Stimulated activated CD4-positive, alpha-beta T cell treated with anti-CD3 and anti-CD28 coated beads, Interleukin-1b, Interleukin-23, amount 100 ng/mL, for 1 hour (primary cell): Measurements from ENCODE around the gene STRADA.
A peak's percentile ranks its signal among the peaks of the same experiment; 100 is the strongest.

Source experiments
- DNase-seq, 2 donors: peaks; one replicate each; pipeline ENCODE4 v3.0.0-alpha.2; 2020; ENCODE audit warnings: low read depth in 2 of 2

The STRADA gene

DNA sequence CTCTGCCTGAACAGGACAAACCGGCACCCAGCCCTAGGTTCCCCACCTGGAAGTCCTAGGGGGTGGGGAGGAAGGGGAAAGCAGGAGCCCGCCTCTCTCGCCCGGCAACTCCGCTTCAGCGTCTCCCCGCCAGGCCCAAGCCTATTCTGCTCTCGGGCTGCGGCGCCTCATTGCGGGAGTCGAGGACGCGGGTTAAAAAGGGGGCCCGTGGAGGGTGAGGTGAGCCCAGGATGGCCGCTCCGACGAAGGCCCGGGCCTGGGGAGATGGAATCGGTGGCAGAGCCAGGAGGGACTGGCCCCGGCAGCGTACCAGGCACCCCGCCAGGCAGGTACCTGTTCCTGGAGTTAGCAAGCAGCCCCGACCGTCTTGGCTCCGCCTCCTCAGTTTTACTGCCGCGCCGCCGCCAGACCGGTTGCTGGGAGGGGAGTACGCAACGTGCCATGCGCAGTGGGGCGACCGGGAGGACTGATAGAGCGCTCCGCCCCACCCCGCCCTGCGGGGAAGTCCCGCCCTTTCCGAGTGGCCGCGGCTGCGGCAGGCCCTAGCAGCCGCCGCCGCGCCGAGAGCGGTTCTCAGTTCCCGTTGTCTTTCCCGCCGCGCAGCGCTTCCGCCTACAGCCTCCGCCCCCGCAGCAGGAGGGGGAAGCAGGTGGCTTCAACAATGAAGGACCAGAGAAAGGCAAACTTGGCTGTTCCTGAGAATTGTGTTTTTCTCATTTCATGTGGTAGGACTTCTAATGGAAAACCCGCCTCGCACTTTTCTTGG is at the start of gene STRADA:
STRADA (minus strand) TSS at position 392 of the 766 bp plus-strand sequence. CDS start 13,430 bp downstream, outside the sequence.
- DNase-seq = peak; percentile 97 to 98

- DNase-seq = no peak
Measured at GRCh38 chr17:63790057-63790456, 48.5 kb upstream of the STRADA start.

GRCh38 chr17:63786971-63787711 is 45.5 kb upstream of the STRADA start:
- no peak for DNase-seq

- DNase-seq = no peak
Measured at GRCh38 chr17:63786117-63786516, 44.5 kb upstream of the STRADA start.

DNA sequence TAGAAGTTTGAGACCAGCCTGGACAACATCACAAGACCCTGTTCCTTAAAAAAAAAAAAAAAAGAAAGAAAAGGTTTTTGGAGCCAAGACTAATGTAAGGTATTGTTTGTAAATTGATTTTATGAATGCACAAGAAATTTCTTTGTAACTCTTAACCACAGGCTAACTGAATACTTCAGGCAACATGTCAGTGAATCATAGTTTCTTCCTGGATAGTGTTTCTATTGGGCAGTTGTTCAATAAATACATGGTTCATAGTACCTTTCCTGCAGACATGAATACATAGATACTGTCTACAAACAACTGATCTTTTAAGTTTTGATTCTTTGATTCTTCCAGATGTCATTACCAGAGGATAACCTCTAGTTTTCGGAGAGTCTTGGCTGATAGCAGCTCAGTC is 44.0 kb upstream of the STRADA start:
- DNase-seq = no peak

GRCh38 chr17:63783522-63783921 is 41.9 kb upstream of the STRADA start:
- no peak for DNase-seq

GRCh38 chr17:63780928-63781327 is 39.3 kb upstream of the STRADA start:
- DNase-seq = no peak

- DNase-seq = no peak
Measured at GRCh38 chr17:63780507-63780906, 38.9 kb upstream of the STRADA start.

GRCh38 chr17:63775420-63775819 is 33.8 kb upstream of the STRADA start:
- DNase-seq = no peak

DNA sequence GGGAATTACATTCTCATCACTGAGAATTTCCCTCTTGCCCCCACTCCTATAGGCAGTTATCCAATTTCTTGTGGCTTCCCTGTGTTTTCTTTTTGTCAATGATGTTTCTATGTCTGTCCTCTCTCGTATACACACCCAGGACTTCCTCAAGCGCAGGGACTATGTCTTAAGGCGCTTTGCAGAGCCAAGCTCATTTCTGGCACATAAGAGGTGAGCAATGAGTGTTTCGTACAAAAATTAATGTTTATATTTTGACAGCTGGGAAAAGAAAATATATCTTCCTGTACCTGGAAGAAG is 33.3 kb upstream of the STRADA start:
- DNase-seq = no peak

- DNase-seq = peak in 1 of 2 donors; percentile 79
Measured at GRCh38 chr17:63774141-63774968, 32.8 kb upstream of the STRADA start, which contains the start of gene DDX42. TSS of gene DDX42 (plus strand) at chr17:63774170. CDS start at chr17:63787050, 12,880 bp downstream.

GRCh38 chr17:63773272-63774140 is 31.9 kb upstream of the STRADA start, which contains the start of gene CCDC47:
TSS of gene CCDC47 (minus strand) at chr17:63773597. CDS start at chr17:63766175, 7,422 bp downstream.
- DNase-seq = peak; percentile 94 to 95

DNA sequence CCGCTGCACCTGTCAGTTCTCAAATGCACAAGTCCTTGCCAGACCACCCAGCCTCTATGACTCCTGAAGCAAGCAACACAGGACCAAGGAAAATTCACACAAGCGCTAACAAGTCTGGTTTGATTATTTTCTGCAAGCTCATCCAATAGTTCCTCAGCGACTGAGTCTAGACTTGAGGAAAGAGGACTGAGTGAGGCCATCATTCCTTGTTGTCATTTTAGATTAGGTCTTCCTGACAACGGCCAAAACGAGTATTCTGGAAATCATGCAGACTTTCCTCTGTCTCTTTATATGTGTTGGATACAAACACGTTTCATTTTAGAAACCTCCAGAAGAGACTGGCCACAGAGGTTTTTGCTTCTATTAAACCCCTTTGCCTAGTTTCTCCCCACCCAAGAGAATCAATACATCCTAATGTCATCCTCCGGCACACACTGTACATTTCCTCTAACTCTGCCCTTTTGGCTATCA is 31.2 kb upstream of the STRADA start:
- no peak for DNase-seq

GRCh38 chr17:63768433-63768832 is 26.8 kb upstream of the STRADA start:
- no peak for DNase-seq

GRCh38 chr17:63766754-63767153 is 25.2 kb upstream of the STRADA start:
- no peak for DNase-seq

DNA sequence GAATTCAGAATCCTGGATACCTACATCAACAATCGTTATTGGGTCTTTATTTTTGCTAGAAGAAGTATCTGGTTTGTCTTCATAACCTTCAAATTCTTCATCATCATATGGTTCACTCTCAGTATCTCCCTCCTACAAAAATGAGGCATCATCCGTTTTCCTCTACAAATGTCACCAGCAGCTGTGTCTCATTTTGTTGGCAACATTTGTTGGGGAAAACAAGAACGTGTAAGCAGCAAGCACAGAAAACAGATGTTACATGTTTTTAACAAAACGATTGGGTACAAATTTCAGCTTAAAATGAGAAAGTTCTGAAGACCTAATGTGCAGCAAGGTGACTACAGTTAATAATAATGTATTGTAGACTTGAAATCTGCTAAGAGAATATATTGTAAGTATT is 23.1 kb upstream of the STRADA start:
- no peak for DNase-seq

- DNase-seq = no peak
Measured at GRCh38 chr17:63762161-63763078, 20.8 kb upstream of the STRADA start.

- DNase-seq = no peak
Measured at GRCh38 chr17:63760771-63761539, 19.4 kb upstream of the STRADA start.

GRCh38 chr17:63758428-63758827 is 16.8 kb upstream of the STRADA start:
- DNase-seq = no peak
